Loucy (cell line): ENCODE results near the gene CCDC71L.

Experiments used
- H2AFZ ChIP-seq: fragments of 200-600 bp; sonication (generic); 2 replicates; pipeline ENCODE4 v1.6.0; 2016; ENCODE audit warnings: antibody characterized with exemption, mild to moderate bottlenecking, low read length, moderate library complexity
- H3F3A ChIP-seq: fragments of 200-600 bp; 2 replicates; pipeline ENCODE4 v1.6.0; 2016; ENCODE audit warnings: antibody characterized with exemption, low read depth, mild to moderate bottlenecking
- H3K27me3 ChIP-seq: fragments of 200-600 bp; sonication (generic); 2 replicates; pipeline ENCODE4 v1.6.1; 2014; ENCODE audit warnings: low read length, mild to moderate bottlenecking; ENCODE audit not compliant: insufficient read depth, poor library complexity, severe bottlenecking
- H3K36me3 ChIP-seq: fragments of 200-600 bp; sonication (generic); 2 replicates; pipeline ENCODE4 v1.6.1; 2016; ENCODE audit warnings: low read length; ENCODE audit not compliant: insufficient read depth
- H3K4me1 ChIP-seq: fragments of 200-600 bp; sonication (generic); 2 replicates; pipeline ENCODE4 v1.5.1; 2014; ENCODE audit warnings: low read length, mild to moderate bottlenecking; ENCODE audit not compliant: insufficient read depth, poor library complexity, severe bottlenecking
- H3K4me2 ChIP-seq: fragments of 200-600 bp; sonication (generic); 2 replicates; pipeline ENCODE4 v1.6.0; 2014; ENCODE audit warnings: antibody characterized with exemption, low read length, low read depth, mild to moderate bottlenecking; ENCODE audit not compliant: poor library complexity, severe bottlenecking
- H3K4me3 ChIP-seq: fragments of 200-600 bp; sonication (generic); 2 replicates; pipeline ENCODE4 v1.5.1; 2014; ENCODE audit warnings: low read length, mild to moderate bottlenecking, mixed read lengths; ENCODE audit not compliant: poor library complexity, severe bottlenecking
- H3K79me2 ChIP-seq: fragments of 200-600 bp; sonication (generic); 2 replicates; pipeline ENCODE4 v1.6.1; 2014; ENCODE audit warnings: low read length; ENCODE audit not compliant: insufficient read depth
- H3K9ac ChIP-seq: fragments of 200-600 bp; sonication (generic); 2 replicates; pipeline ENCODE4 v1.6.0; 2014; ENCODE audit warnings: mild to moderate bottlenecking, low read depth, low read length, moderate library complexity; ENCODE audit not compliant: poor library complexity, severe bottlenecking
- H3K9me2 ChIP-seq: fragments of 200-600 bp; sonication (generic); replicated peaks from 2 replicates; pipeline ENCODE4 v1.6.1; 2016; ENCODE audit warnings: low read depth, low read length, mixed read lengths
- H3K9me3 ChIP-seq: fragments of 200-600 bp; sonication (generic); 2 replicates; pipeline ENCODE4 v1.6.1; 2014; ENCODE audit warnings: mild to moderate bottlenecking, antibody characterized with exemption, low read length, low read depth; ENCODE audit not compliant: insufficient read depth
- H4K20me1 ChIP-seq: fragments of 200-600 bp; sonication (generic); 2 replicates; pipeline ENCODE4 v1.6.0; 2014; ENCODE audit warnings: antibody characterized with exemption, low read length, mild to moderate bottlenecking; ENCODE audit not compliant: insufficient read depth, poor library complexity, severe bottlenecking
- CTCF ChIP-seq: fragments of 200-600 bp; sonication (generic); conservative IDR thresholded peaks from 2 replicates; pipeline ENCODE4 v1.5.1; 2014; ENCODE audit warnings: mild to moderate bottlenecking, antibody characterized with exemption, low read length
- EZH2phosphoT487 ChIP-seq: fragments of 200-600 bp; IDR thresholded peaks from 2 replicates; pipeline ENCODE4 v1.6.1; 2018; ENCODE audit warnings: antibody characterized with exemption, mild to moderate bottlenecking, moderate library complexity, borderline replicate concordance

The CCDC71L gene

GRCh38 chr7:106613848-106614560, 47.0 kb downstream of the CCDC71L start:
- Histone ChIP-seq H3K36me3 (no peaks in the 10 kb centered on the region), H3K9ac (no peak overlapping the region), H3K9me2 (no peaks in the 10 kb centered on the region), H3K4me2 (no peak overlapping the region), H3K27me3 (no peaks in the 10 kb centered on the region), H3F3A (no peaks in the 10 kb centered on the region), H2AFZ (no peak overlapping the region), H3K9me3 (no peaks in the 10 kb centered on the region), H3K79me2 (no peaks in the 10 kb centered on the region), H4K20me1 (no peaks in the 10 kb centered on the region), H3K4me3 (no peak overlapping the region), H3K4me1 (no peaks in the 10 kb centered on the region)
- TF ChIP-seq CTCF (no peak), EZH2phosphoT487 (no peak)

DNA sequence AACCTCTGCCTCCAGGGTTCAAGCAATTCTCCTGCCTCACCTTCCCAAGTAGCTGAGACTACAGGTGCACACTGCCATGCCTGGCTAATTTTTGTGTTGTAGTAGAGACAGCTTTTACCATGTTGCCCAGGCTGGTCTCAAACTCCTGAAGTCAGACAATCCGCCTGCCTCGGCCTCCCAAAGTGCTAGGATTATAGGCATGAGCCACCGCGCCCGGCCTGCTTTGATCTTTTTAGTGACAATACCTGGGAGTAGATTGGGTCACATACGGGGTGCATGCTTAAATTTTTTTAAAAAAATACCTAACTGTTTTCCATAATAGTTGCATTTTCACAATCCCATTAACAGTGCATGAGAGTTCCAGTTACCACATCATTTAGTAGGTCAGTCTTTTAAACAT, 47.7 kb downstream of the CCDC71L start:
- H3K4me3 ChIP-seq = no peak overlapping the region
- no peaks in the 10 kb centered on the region for H3K9me3 ChIP-seq
- H3K36me3 ChIP-seq = no peaks in the 10 kb centered on the region
- no peaks in the 10 kb centered on the region for H3F3A ChIP-seq
- H3K4me2 ChIP-seq = no peak overlapping the region
- no peak overlapping the region for H3K9ac ChIP-seq
- no peaks in the 10 kb centered on the region for H3K79me2 ChIP-seq
- no peak overlapping the region for H2AFZ ChIP-seq
- no peaks in the 10 kb centered on the region for H3K27me3 ChIP-seq
- H4K20me1 ChIP-seq = no peaks in the 10 kb centered on the region
- H3K4me1 ChIP-seq = no peaks in the 10 kb centered on the region
- no peaks in the 10 kb centered on the region for H3K9me2 ChIP-seq
- TF ChIP-seq CTCF (no peak), EZH2phosphoT487 (no peak)

DNA sequence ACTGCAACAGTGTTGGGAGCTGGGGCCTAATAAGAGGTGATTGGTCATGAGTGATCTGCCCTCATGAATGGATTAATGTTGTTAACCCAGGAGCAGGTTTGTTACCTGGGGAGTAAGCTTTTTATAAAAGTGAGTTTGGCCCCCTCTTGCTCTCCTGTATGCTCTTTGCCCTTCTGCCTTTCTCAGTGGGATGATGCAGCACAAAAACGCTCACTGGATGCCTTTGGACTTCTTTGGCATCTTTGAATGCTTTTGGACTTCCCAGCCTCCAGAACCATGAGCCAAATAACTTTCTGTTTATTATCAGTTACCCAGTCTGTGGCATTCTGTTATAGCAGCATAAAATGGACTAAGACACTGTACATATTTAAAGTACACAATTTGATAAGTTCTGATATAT, 48.5 kb downstream of the CCDC71L start:
- TF ChIP-seq CTCF = no peak
- TF ChIP-seq EZH2phosphoT487 = no peak
- no peaks in the 10 kb centered on the region for H3K4me1 ChIP-seq
- H3K9me3 ChIP-seq = no peaks in the 10 kb centered on the region
- H4K20me1 ChIP-seq = no peaks in the 10 kb centered on the region
- no peak overlapping the region for H2AFZ ChIP-seq
- no peaks in the 10 kb centered on the region for H3F3A ChIP-seq
- H3K36me3 ChIP-seq = no peaks in the 10 kb centered on the region
- no peak overlapping the region for H3K9ac ChIP-seq
- no peak overlapping the region for H3K4me2 ChIP-seq
- H3K27me3 ChIP-seq = no peaks in the 10 kb centered on the region
- H3K4me3 ChIP-seq = no peak overlapping the region
- H3K79me2 ChIP-seq = no peaks in the 10 kb centered on the region
- no peaks in the 10 kb centered on the region for H3K9me2 ChIP-seq
